NCI-H2171 (cell line): ENCODE measurements around the gene RUNDC1.
"Not testable (repeated sequence)": the region's sequence is repeated elsewhere in the genome, so short reads cannot be mapped to it uniquely, and the experiment has no call there.

Experiments
- DNase-seq: peaks from one replicate; lab custom pipeline; 2025; lab: John Stamatoyannopoulos, UW

The RUNDC1 gene

DNA sequence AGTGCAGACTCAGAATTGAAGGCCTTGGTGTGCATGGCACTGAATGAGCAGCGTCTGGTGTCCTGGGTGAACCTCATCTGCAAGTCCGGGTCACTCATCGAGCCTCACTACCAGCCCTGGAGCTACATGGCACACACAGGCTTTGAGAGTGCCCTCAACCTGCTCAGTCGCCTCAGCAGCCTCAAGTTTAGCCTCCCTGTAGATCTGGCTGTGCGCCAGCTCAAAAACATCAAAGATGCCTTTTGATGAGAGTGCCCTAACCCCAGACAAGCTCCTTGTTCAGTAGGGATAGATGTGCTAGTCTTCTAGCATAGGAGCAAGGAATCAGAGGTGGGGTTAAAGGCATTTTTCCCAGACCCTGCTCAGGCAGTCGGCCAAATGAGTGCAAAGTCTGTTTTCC is 11.1 kb downstream of the RUNDC1 start:
- DNase-seq = no peak

GRCh38 chr17:42992872-42993271 is 12.5 kb downstream of the RUNDC1 start:
- no peak for DNase-seq

- not testable (repeated sequence) for DNase-seq
Measured at GRCh38 chr17:42993913-42994312, 13.5 kb downstream of the RUNDC1 start.

DNA sequence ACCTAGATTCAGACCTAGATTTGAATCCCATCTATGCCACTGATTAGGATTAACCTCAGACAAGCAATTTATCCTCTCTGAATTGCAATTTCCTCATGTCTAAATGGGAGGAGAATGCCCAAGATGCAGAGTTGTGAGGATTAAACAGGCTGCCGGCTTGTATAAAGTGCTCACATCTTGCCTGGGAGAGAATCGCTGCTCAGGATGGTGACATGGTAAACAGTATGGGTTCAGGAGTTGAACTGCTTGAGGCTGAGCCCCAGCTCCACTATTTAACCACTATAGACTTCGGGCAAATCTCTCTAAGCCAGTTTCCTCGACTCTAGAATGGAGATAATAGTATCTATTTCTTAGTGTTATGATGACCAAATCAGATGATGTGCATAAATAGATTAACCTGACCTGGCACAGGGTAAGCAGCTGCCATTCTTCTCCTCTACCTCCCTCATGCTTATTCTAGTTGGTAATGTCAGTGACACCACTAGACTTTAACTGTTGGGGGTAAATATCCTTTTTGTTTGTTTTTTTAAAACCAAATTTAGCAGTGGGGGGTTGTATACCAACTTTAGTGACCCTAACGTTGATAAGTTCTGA is 17.1 kb downstream of the RUNDC1 start:
- DNase-seq = no peak

GRCh38 chr17:42997984-42998938 is 17.9 kb downstream of the RUNDC1 start, which contains the start of gene RPL27:
Gene RPL27, plus strand, starts transcription at chr17:42998419. Its CDS starts 332 bp downstream, at chr17:42998751.
- peak; percentile 99 for DNase-seq

DNA sequence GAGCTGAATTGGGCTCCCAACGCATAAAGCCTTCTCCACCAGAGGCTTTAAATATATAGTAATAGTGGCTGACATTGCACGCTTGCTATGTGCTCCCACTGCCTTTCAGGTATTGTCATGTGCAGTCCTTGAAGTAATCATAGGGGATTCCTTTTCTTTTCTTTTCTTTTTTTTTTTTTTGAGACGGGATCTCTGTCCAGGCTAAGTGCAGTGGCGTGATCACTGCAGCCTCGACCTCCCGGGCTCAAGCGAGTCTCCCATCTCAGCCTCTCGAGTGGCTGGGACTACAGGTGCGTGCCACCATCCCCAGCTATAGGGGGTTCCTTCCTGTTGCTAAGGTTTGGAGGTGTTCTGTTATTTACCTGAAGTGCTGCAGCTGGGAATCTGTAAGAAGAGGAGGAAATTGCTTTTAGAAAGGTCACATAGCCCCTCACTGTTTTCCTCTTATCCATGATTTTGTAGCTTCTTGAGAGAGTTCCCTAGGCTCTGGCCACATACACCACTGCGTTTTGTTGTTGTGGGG is 18.7 kb downstream of the RUNDC1 start:
- no peak for DNase-seq

- not testable (repeated sequence) for DNase-seq
Measured at GRCh38 chr17:43000894-43001293, 20.5 kb downstream of the RUNDC1 start.

DNA sequence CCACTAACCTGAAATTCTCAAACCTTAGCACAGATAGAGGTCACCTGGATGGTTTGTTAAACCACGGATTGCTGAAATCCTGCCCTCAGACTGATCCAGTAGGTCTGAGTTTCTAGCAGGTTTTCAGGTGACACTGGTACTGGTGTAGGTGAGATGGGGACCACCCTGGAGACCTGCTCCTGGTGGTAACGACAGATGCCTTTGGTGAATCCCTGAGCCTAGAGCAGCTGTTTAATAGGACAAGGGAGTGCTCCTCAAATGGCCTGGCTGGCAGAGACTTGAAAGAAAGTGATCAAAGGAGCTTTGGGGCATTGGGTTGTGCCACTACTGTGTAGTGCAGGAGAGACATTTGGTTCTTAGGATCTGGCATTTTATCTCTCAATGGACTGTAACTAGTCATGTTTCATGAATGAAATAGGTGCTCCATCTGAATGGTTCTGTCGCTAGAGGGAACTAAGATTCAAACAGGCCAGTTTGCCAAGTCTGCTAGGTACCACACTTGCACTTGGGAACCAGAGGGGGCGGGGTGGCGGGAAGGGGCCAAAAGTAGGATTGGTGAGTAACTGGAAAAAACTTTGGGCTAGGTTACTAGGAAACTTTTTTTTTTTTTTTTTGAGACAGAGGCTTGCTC is 23.3 kb downstream of the RUNDC1 start:
- no peak for DNase-seq

DNA sequence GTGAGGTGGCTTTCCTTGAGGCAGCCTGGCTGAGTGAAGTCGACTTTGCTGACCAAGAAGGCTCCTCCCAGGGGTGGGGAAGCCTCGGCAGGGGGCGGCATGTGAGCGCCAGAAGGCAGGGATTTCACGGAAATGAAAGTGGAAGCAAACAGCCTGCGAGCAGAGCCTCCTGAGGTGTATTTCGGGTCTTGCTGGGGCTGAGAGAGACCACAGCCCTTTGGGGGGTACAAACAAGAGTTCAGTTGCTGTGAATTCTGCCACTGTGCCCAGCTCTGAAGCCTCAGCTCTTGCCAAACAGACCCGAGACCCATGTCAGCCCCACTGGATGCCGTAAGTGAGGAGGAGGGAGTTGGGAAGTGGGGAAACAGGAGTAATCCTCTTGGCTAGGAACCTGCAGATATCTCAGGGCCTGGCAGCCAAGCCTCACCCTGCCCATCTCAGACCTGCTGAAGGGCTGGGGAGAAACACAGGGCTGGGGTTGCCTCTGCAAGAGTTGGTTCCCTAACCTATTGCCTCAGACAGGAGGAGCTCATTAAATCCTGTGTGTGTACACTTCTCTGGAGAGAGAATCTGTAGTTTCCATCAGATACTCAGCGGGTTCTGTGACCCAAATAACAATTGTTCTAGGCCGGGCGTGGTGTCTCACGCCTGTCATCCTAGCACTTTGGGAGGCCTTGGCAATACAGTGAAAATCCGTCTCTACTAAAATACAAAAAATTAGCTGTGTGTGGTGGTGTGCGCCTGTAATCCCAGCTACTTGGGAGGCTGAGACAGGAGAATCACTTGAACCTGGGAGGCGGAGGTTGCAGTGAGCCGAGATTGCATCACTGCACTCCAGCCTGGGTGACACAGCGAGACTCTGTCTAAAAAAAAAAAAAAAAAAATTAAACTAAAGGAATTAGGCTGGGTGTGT is 26.5 kb downstream of the RUNDC1 start, which contains the start of gene IFI35:
Gene IFI35 (plus strand): TSS at position 146 of the 913 bp plus-strand sequence. CDS start 164 bp downstream, at position 310.
- DNase-seq = peak; percentile 33

DNA sequence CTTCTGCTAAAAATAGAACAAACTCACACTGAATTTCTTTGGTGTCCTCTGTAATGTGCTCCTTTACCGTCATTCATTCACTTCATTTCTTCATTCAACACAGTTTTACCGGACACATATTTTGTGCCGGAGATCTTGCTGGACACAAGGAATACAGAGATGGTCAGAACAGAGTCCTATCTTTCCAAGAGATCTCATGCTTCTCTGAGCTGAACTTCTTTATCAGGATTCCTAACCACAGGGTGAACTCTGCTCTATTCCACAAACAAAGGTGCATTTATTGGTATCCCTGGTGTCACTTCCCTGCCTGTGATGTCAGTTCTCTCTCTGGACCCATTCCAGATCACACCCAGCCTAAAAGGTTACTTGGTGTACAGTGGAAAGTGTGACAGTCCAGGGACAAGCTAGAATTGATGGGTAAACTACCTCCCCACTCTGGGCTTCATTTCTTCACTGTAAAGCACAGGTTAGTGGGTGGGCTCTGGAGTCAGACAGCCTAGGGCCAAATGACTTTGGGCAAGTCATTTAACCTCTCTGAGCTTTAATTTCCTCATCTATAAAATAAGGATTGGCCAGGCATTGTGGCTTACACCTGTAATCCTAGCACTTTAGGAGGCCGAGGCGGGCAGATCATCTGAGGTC is 30.4 kb downstream of the RUNDC1 start:
- DNase-seq = no peak

- no peak for DNase-seq
Measured at GRCh38 chr17:43011728-43012472, 31.5 kb downstream of the RUNDC1 start.

DNA sequence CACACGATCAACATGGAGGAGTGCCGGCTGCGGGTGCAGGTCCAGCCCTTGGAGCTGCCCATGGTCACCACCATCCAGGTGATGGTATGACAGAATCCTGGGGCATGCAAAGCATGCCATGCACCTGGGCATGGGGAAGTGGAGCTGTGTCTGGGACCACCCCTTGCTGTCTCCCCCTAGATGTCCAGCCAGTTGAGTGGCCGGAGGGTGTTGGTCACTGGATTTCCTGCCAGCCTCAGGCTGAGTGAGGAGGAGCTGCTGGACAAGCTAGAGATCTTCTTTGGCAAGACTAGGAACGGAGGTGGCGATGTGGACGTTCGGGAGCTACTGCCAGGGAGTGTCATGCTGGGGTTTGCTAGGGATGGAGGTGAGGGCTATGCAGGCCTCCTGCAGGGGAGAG is 32.9 kb downstream of the RUNDC1 start:
- DNase-seq = no peak

DNA sequence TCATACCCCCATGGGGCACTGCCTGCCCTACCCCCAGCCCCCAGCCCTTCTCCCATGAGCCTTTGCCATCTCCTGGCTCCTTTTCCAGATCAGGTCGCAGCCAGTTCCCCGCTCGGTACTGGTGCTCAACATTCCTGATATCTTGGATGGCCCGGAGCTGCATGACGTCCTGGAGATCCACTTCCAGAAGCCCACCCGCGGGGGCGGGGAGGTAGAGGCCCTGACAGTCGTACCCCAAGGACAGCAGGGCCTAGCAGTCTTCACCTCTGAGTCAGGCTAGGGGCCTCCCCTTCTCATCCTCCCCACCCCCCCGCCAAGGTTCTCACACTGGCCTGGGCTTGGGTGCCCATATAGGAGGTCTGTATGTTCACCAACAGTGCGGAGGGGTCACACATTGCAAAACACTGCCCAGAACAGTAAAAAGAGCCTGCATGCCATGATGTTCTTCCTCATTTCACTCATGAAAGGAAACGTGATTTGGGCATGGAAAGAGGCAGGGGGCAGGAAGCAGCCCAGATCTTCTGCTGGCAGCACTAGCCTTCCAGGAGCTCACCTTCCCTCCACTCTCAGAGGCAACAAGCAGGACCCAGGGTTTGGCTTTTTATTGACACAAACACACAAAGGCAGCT is 33.8 kb downstream of the RUNDC1 start:
- no peak for DNase-seq

GRCh38 chr17:43014649-43015542 is 34.5 kb downstream of the RUNDC1 start:
- no peak for DNase-seq

DNA sequence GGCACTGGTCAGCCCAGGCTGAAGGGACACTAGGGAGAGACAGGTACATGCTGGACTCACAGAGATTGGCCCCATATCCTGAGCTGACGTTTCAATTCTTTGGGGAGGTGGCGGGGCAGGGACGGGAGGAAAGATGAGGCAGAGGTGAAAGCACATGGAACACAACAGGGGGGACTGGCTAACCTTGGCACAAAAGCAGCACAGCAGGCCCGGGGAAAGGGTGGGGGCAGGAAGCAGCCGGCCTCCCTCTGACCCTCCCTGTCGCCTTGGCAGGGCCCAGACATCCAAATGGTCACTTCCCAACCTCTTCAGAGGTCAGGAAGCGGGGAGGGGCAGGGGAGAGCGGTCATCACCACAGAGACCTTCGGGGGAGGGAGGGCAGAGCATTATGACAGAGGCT is 35.2 kb downstream of the RUNDC1 start:
- no peak for DNase-seq

- DNase-seq = no peak
Measured at GRCh38 chr17:43016216-43016615, 35.9 kb downstream of the RUNDC1 start.

DNA sequence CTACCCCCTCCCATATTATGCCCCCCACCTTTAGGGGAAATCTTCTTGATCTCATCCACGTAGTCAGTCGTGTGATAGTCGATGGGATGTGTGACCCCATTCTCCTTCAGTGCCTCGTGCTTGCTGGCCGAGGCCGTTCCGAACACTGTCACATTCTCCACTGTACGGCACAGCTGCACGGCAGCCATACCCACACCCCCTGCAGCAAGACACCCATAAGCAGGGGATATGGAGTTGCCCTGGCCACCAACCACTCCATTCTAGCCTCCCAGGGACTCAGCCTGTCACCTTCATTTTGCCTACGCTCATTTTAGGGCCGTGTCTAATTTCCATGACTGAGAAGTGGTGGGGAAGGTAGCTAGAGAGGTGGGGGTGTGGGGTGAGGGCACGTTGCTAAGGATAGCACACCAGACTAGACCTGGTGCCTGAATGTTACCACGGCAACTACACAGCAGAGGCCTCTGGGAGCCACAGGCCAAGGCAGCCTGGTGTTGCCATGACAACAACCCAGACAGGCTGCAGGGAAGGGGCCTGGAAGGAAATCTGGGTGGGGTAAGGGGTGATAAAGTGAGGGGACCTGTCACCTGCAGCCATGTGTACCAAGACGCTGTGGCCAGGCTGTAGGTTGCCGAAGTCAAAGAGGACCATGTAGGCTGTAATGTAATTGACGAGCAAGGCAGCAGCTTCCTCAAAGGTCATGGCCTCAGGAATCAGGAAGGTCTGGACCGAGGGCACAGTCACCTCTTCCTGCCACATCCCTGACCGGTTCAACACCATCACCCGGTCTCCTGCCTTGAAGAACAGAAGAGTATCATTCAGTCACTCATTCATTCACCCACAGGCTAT is 37.9 kb downstream of the RUNDC1 start:
- DNase-seq = no peak

- no peak for DNase-seq
Measured at GRCh38 chr17:43018932-43019331, 38.6 kb downstream of the RUNDC1 start.
